ENCODE measurements around the gene SLC44A1.

The SLC44A1 gene

GRCh38 chr9:105344283-105344682 is 99.8 kb downstream of the SLC44A1 start:
- Histone ChIP-seq H3K4ac (ENCODE audit: low read depth in 1 of 2, low read length in 2 of 2) (no peak overlapping the region), H4K91ac (ENCODE audit: low read length) (no peak overlapping the region), H3K36me3 (ENCODE audit: control insufficient read depth in 1 of 2, insufficient read depth in 2 of 2, low read depth in 1 of 2, low read length in 2 of 2) (peaks cover 0 to 18% of the 10 kb centered on the region in 2 experiments), H3K14ac (ENCODE audit: low read length in 2 of 2) (no peak overlapping the region), H3K9me3 (ENCODE audit: control insufficient read depth, low read length) (no peaks in the 10 kb centered on the region), H2BK12ac (ENCODE audit: low read length in 2 of 2) (no peak overlapping the region), H4K8ac (ENCODE audit: low read length) (no peak overlapping the region), H2AFZ (ENCODE audit: low read depth, low read length) (no peak overlapping the region), H2AK5ac (ENCODE audit: low read length, severe bottlenecking) (no peak overlapping the region), H3K27me3 (ENCODE audit: control insufficient read depth in 1 of 2, insufficient read depth in 1 of 2, low read length in 2 of 2) (no peaks in the 10 kb centered on the region), H3K9ac (ENCODE audit: low read length) (no peak overlapping the region), H3K27ac (ENCODE audit: low read length, poor library complexity, severe bottlenecking) (no peak overlapping the region), H3K18ac (ENCODE audit: low read depth in 1 of 2, low read length in 2 of 2) (no peak overlapping the region), H3K4me3 (ENCODE audit: insufficient read depth in 1 of 2, low read depth in 1 of 2, low read length in 2 of 2) (no peak overlapping the region), H3K79me1 (replicated peaks; ENCODE audit: low read length, poor library complexity, severe bottlenecking) (no peaks in the 10 kb centered on the region), H2BK15ac (ENCODE audit: low read depth, poor library complexity, severe bottlenecking) (no peak overlapping the region), H3K4me2 (ENCODE audit: low read length, poor library complexity, severe bottlenecking) (no peak overlapping the region), H2BK120ac (ENCODE audit: low read depth, low read length) (no peak overlapping the region), H3K23ac (ENCODE audit: low read length in 2 of 2) (no peak overlapping the region), H3K4me1 (ENCODE audit: control insufficient read depth, insufficient read depth, low read depth, low read length) (no peaks in the 10 kb centered on the region), H2BK5ac (ENCODE audit: low read depth, low read length, poor library complexity, severe bottlenecking) (no peak overlapping the region)
- no peak for DNase-seq
- WGBS, result no CpG with 5 or more reads among the region's 2 CpGs

DNA sequence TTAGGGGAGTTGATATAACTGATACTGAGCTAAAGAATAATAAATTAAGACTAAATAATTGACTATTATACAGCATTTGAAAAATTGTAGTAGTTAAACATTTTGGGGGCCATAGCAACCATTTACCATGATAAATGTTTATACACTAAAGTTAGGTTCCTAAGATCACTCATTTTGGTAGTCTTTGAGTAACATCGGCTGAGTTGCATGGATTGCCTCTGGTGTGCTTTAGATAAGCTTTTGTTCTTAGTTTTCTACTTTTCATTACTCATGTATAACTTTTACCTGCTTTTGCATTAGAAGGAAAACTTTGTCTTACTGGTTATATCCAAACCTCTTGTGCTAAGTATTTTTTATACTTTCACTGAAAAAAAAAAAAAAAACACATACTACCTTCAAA is 101.2 kb downstream of the SLC44A1 start:
- no peak overlapping the region for H2BK5ac ChIP-seq (ENCODE audit: low read depth, low read length, poor library complexity, severe bottlenecking)
- no peak overlapping the region for H2BK15ac ChIP-seq (ENCODE audit: low read depth, poor library complexity, severe bottlenecking)
- H4K8ac ChIP-seq (ENCODE audit: low read length), result no peak overlapping the region
- no peak overlapping the region for H3K4ac ChIP-seq (ENCODE audit: low read depth in 1 of 2, low read length in 2 of 2)
- no peaks in the 10 kb centered on the region for H3K9me3 ChIP-seq (ENCODE audit: control insufficient read depth, low read length)
- no CpG with 5 or more reads among the region's 1 CpG for WGBS
- no peak overlapping the region for H4K91ac ChIP-seq (ENCODE audit: low read length)
- no peak overlapping the region for H3K9ac ChIP-seq (ENCODE audit: low read length)
- H3K27me3 ChIP-seq (ENCODE audit: control insufficient read depth in 1 of 2, insufficient read depth in 1 of 2, low read length in 2 of 2), result no peaks in the 10 kb centered on the region
- H3K4me2 ChIP-seq (ENCODE audit: low read length, poor library complexity, severe bottlenecking), result no peak overlapping the region
- no peak overlapping the region for H2AK5ac ChIP-seq (ENCODE audit: low read length, severe bottlenecking)
- no peak overlapping the region for H2BK12ac ChIP-seq (ENCODE audit: low read length in 2 of 2)
- no peaks in the 10 kb centered on the region for H3K79me1 ChIP-seq (replicated peaks; ENCODE audit: low read length, poor library complexity, severe bottlenecking)
- H3K18ac ChIP-seq (ENCODE audit: low read depth in 1 of 2, low read length in 2 of 2), result no peak overlapping the region
- DNase-seq, result no peak
- no peak overlapping the region for H2AFZ ChIP-seq (ENCODE audit: low read depth, low read length)
- H3K4me1 ChIP-seq (ENCODE audit: control insufficient read depth, insufficient read depth, low read depth, low read length), result no peaks in the 10 kb centered on the region
- no peak overlapping the region for H2BK120ac ChIP-seq (ENCODE audit: low read depth, low read length)
- H3K14ac ChIP-seq (ENCODE audit: low read length in 2 of 2), result no peak overlapping the region
- H3K23ac ChIP-seq (ENCODE audit: low read length in 2 of 2), result no peak overlapping the region
- H3K27ac ChIP-seq (ENCODE audit: low read length, poor library complexity, severe bottlenecking), result no peak overlapping the region
- no peak overlapping the region for H3K4me3 ChIP-seq (ENCODE audit: insufficient read depth in 1 of 2, low read depth in 1 of 2, low read length in 2 of 2)
- H3K36me3 ChIP-seq (ENCODE audit: control insufficient read depth in 1 of 2, insufficient read depth in 2 of 2, low read depth in 1 of 2, low read length in 2 of 2), result peaks cover 0 to 24% of the 10 kb centered on the region in 2 experiments

DNA sequence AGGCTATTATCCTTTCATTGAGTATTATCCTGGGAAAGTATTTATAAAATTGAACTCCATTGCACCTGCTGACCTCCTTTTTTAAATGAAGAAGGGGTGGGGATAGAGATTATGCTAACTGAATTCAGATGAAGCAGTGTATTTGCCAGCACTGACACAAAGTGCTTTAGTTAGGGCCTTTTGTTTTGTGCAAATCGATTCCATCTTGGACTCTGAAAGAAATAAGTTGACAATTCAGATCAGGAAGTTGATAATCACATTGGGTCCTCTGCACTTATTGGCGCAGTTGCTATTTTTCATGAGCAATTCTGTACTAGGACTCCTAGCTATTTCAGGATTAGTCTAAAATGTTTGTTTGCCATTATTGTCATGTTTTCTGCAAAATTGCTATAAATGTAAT is 101.8 kb downstream of the SLC44A1 start:
- Histone ChIP-seq H3K36me3 (ENCODE audit: control insufficient read depth in 1 of 2, insufficient read depth in 2 of 2, low read depth in 1 of 2, low read length in 2 of 2) (peaks cover 0 to 29% of the 10 kb centered on the region in 2 experiments), H4K91ac (ENCODE audit: low read length) (no peak overlapping the region), H2BK5ac (ENCODE audit: low read depth, low read length, poor library complexity, severe bottlenecking) (no peak overlapping the region), H3K4me3 (ENCODE audit: insufficient read depth in 1 of 2, low read depth in 1 of 2, low read length in 2 of 2) (no peak overlapping the region), H2AFZ (ENCODE audit: low read depth, low read length) (no peak overlapping the region), H3K9ac (ENCODE audit: low read length) (no peak overlapping the region), H3K23ac (ENCODE audit: low read length in 2 of 2) (no peak overlapping the region), H3K79me1 (replicated peaks; ENCODE audit: low read length, poor library complexity, severe bottlenecking) (no peaks in the 10 kb centered on the region), H2BK120ac (ENCODE audit: low read depth, low read length) (no peak overlapping the region), H3K4ac (ENCODE audit: low read depth in 1 of 2, low read length in 2 of 2) (no peak overlapping the region), H3K9me3 (ENCODE audit: control insufficient read depth, low read length) (no peaks in the 10 kb centered on the region), H3K4me1 (ENCODE audit: control insufficient read depth, insufficient read depth, low read depth, low read length) (no peaks in the 10 kb centered on the region), H3K14ac (ENCODE audit: low read length in 2 of 2) (no peak overlapping the region), H2AK5ac (ENCODE audit: low read length, severe bottlenecking) (no peak overlapping the region), H3K27ac (ENCODE audit: low read length, poor library complexity, severe bottlenecking) (no peak overlapping the region), H3K27me3 (ENCODE audit: control insufficient read depth in 1 of 2, insufficient read depth in 1 of 2, low read length in 2 of 2) (no peaks in the 10 kb centered on the region), H4K8ac (ENCODE audit: low read length) (no peak overlapping the region), H3K4me2 (ENCODE audit: low read length, poor library complexity, severe bottlenecking) (no peak overlapping the region), H2BK12ac (ENCODE audit: low read length in 2 of 2) (no peak overlapping the region), H2BK15ac (ENCODE audit: low read depth, poor library complexity, severe bottlenecking) (no peak overlapping the region), H3K18ac (ENCODE audit: low read depth in 1 of 2, low read length in 2 of 2) (no peak overlapping the region)
- 97% methylated on average over 2 of the region's 2 CpGs for WGBS
- no peak for DNase-seq

GRCh38 chr9:105354448-105354847 is 110.0 kb downstream of the SLC44A1 start:
- H3K4ac ChIP-seq (ENCODE audit: low read depth in 1 of 2, low read length in 2 of 2), result no peak overlapping the region
- no peak overlapping the region for H2BK12ac ChIP-seq (ENCODE audit: low read length in 2 of 2)
- no peak for DNase-seq
- no peak overlapping the region for H3K14ac ChIP-seq (ENCODE audit: low read length in 2 of 2)
- H2AK5ac ChIP-seq (ENCODE audit: low read length, severe bottlenecking), result no peak overlapping the region
- H4K91ac ChIP-seq (ENCODE audit: low read length), result no peak overlapping the region
- H3K23ac ChIP-seq (ENCODE audit: low read length in 2 of 2), result no peak overlapping the region
- H2BK15ac ChIP-seq (ENCODE audit: low read depth, poor library complexity, severe bottlenecking), result no peak overlapping the region
- H3K9ac ChIP-seq (ENCODE audit: low read length), result no peak overlapping the region
- no peak overlapping the region for H3K4me2 ChIP-seq (ENCODE audit: low read length, poor library complexity, severe bottlenecking)
- H3K4me1 ChIP-seq (ENCODE audit: control insufficient read depth, insufficient read depth, low read depth, low read length), result no peaks in the 10 kb centered on the region
- H4K8ac ChIP-seq (ENCODE audit: low read length), result no peak overlapping the region
- H3K27me3 ChIP-seq (ENCODE audit: control insufficient read depth in 1 of 2, insufficient read depth in 1 of 2, low read length in 2 of 2), result no peaks in the 10 kb centered on the region
- no peak overlapping the region for H3K4me3 ChIP-seq (ENCODE audit: insufficient read depth in 1 of 2, low read depth in 1 of 2, low read length in 2 of 2)
- H3K36me3 ChIP-seq (ENCODE audit: control insufficient read depth in 1 of 2, insufficient read depth in 2 of 2, low read depth in 1 of 2, low read length in 2 of 2), result peaks cover 0 to 67% of the 10 kb centered on the region in 2 experiments
- 100% methylated on average over 1 of the region's 3 CpGs for WGBS
- H2BK120ac ChIP-seq (ENCODE audit: low read depth, low read length), result no peak overlapping the region
- no peak overlapping the region for H2AFZ ChIP-seq (ENCODE audit: low read depth, low read length)
- no peaks in the 10 kb centered on the region for H3K9me3 ChIP-seq (ENCODE audit: control insufficient read depth, low read length)
- H3K79me1 ChIP-seq (replicated peaks; ENCODE audit: low read length, poor library complexity, severe bottlenecking), result no peaks in the 10 kb centered on the region
- H2BK5ac ChIP-seq (ENCODE audit: low read depth, low read length, poor library complexity, severe bottlenecking), result no peak overlapping the region
- H3K27ac ChIP-seq (ENCODE audit: low read length, poor library complexity, severe bottlenecking), result no peak overlapping the region
- no peak overlapping the region for H3K18ac ChIP-seq (ENCODE audit: low read depth in 1 of 2, low read length in 2 of 2)

Data from mesenchymal stem cell (in vitro differentiated cells and primary cell).